CD14-positive monocyte (primary cell): ENCODE results near the gene SOWAHB. TPM values are rescaled to one million over a fixed set of nuclear protein-coding genes. Genes with fewer than 3 reads are reported as not detected.

Source experiments
- DNase-seq, 3 donors: peaks; one replicate each; pipeline ENCODE4 v3.0.0-alpha.2; 2011 to 2022
- H2AFZ ChIP-seq: 2 replicates; pipeline ENCODE4 v1.6.0; 2012; ENCODE audit warnings: mild to moderate bottlenecking, low read depth, low read length, inconsistent platforms; ENCODE audit not compliant: insufficient read depth, poor library complexity, severe bottlenecking
- H3K27ac ChIP-seq, 2 donors: 1 replicate in 1 of 2; 2 replicates in 1 of 2; pipeline ENCODE4 v1.5.1; 2012 to 2013; ENCODE audit warnings: low read length in 2 of 2, control low read depth in 1 of 2, inconsistent platforms in 1 of 2, low read depth in 1 of 2, mild to moderate bottlenecking in 1 of 2
- H3K27me3 ChIP-seq, 2 donors: one replicate each; pipeline versions ENCODE4 v1.6.0 to v1.6.1; 2011 to 2013; ENCODE audit warnings: low read length in 2 of 2; ENCODE audit not compliant: control insufficient read depth in 2 of 2, insufficient read depth in 2 of 2
- H3K36me3 ChIP-seq, 2 donors: replicated peaks in 1 of 2; 1 replicate in 1 of 2; 2 replicates in 1 of 2; pipeline versions ENCODE4 v1.5.1 to v1.6.1; 2012 to 2013; ENCODE audit warnings: low read length in 2 of 2, control low read depth in 1 of 2, inconsistent platforms in 1 of 2, mild to moderate bottlenecking in 1 of 2; ENCODE audit not compliant: insufficient read depth in 2 of 2, control insufficient read depth in 1 of 2
- H3K4me1 ChIP-seq, 2 donors: 1 replicate in 1 of 2; 2 replicates in 1 of 2; pipeline versions ENCODE4 v1.5.1 to v1.6.1; 2012 to 2013; ENCODE audit warnings: low read length in 2 of 2, control low read depth in 1 of 2, inconsistent platforms in 1 of 2, mild to moderate bottlenecking in 1 of 2, moderate library complexity in 1 of 2; ENCODE audit not compliant: insufficient read depth in 2 of 2, control insufficient read depth in 1 of 2
- H3K4me2 ChIP-seq: replicated peaks from 2 replicates; pipeline ENCODE3; 2012; ENCODE audit warnings: low read length, moderate library complexity, mild to moderate bottlenecking; ENCODE audit not compliant: poor library complexity, severe bottlenecking; ENCODE audit errors: extremely low read depth
- H3K4me3 ChIP-seq, 3 experiments: fragments of 200-600 bp in 1 of 3; sonication (generic) in 1 of 3; replicated peaks in 1 of 3; 1 replicate in 2 of 3; 2 replicates in 1 of 3; pipeline ENCODE4 v1.5.1; 2011 to 2013; ENCODE audit warnings: low read length in 3 of 3, mild to moderate bottlenecking in 3 of 3, control low read depth in 2 of 3, low read depth in 2 of 3, inconsistent platforms in 1 of 3, moderate library complexity in 1 of 3
- H3K79me2 ChIP-seq: 2 replicates; pipeline ENCODE4 v1.6.0; 2012; ENCODE audit warnings: mild to moderate bottlenecking, control low read depth, inconsistent platforms, low read length, moderate library complexity; ENCODE audit not compliant: insufficient read depth
- H3K9ac ChIP-seq: 2 replicates; pipeline ENCODE4 v1.6.0; 2017; ENCODE audit warnings: low read length, mild to moderate bottlenecking; ENCODE audit not compliant: insufficient read depth, poor library complexity, severe bottlenecking
- H3K9me3 ChIP-seq, 2 donors: replicated peaks in 1 of 2; 1 replicate in 1 of 2; 2 replicates in 1 of 2; pipeline versions ENCODE4 v1.5.1 to v1.6.1; 2012 to 2013; ENCODE audit warnings: low read length in 2 of 2, control low read depth in 1 of 2; ENCODE audit not compliant: control insufficient read depth in 1 of 2, insufficient read depth in 1 of 2
- H4K20me1 ChIP-seq: 2 replicates; pipeline ENCODE4 v1.6.0; 2012; ENCODE audit warnings: mild to moderate bottlenecking, low read length, control low read depth, moderate library complexity; ENCODE audit not compliant: insufficient read depth
- H3K27ac Mint-ChIP-seq, 7 donors: one replicate each; pipeline ENCODE4 v1.8.0; 2020; ENCODE audit warnings: mild to moderate bottlenecking in 7 of 7, mixed read lengths in 7 of 7, moderate library complexity in 6 of 7, inconsistent platforms in 2 of 7
- H3K27me3 Mint-ChIP-seq, 3 donors: one replicate each; pipeline ENCODE4 v1.8.0; 2021 to 2022; ENCODE audit warnings: low read depth in 3 of 3, mild to moderate bottlenecking in 3 of 3, mixed read lengths in 3 of 3, moderate library complexity in 3 of 3, inconsistent platforms in 1 of 3
- H3K36me3 Mint-ChIP-seq, 2 donors: one replicate each; pipeline ENCODE4 v1.8.0; 2020; ENCODE audit warnings: mixed read lengths in 2 of 2, inconsistent platforms in 1 of 2, mild to moderate bottlenecking in 1 of 2
- H3K4me1 Mint-ChIP-seq: one replicate; pipeline ENCODE4 v1.8.0; 2020; ENCODE audit warnings: mild to moderate bottlenecking, mixed read lengths
- H3K4me3 Mint-ChIP-seq, 2 donors: one replicate each; pipeline ENCODE4 v1.8.0; 2020; ENCODE audit warnings: mild to moderate bottlenecking in 2 of 2, mixed read lengths in 2 of 2, moderate library complexity in 1 of 2
- H3K9me3 Mint-ChIP-seq, 7 donors: one replicate each; pipeline ENCODE4 v1.8.0; 2020 to 2022; ENCODE audit warnings: mixed read lengths in 7 of 7, mild to moderate bottlenecking in 6 of 7, moderate library complexity in 6 of 7, inconsistent platforms in 2 of 7
- CTCF ChIP-seq: fragments of 200-600 bp; IDR thresholded peaks from one replicate; pipeline ENCODE4 v1.8.0; 2022; ENCODE audit warnings: antibody characterized with exemption, mild to moderate bottlenecking
- WGBS: methylation state at CpG from one replicate; pipeline ENCODE4 v1.1.5; 2013; ENCODE audit warnings: missing lambda C conversion rate; ENCODE audit not compliant: insufficient coverage; 5-methylcytosine and 5-hydroxymethylcytosine counted together
- intact Hi-C, 2 donors: fragments of 100-400 bp; cut with micrococcal nuclease; formaldehyde crosslinking; loops; one replicate each; pipeline versions ENCODE4 v1.15.0 to v1.15.1; 2023
- polyA plus RNA-seq, 3 donors: library from polyadenylated mRNA; depleted of rRNA in 1 of 3; unstranded in 2 of 3; stranded (reverse) in 1 of 3; fragments of 300-500 nt in 2 of 3; fragments of >200 nt in 1 of 3; fragmentation: Illumina TruSeq in 2 of 3; gene quantifications; 1 replicate in 2 of 3; 2 replicates in 1 of 3; pipeline ENCODE4 v1.2.3, GENCODE V29; 2012 to 2021

The SOWAHB gene
- polyA plus RNA-seq, 3 donors: not detected

GRCh38 chr4:76947369-76947768 lies 49.4 kb upstream of the SOWAHB start:
- 80% methylated on average over 1 of the region's 2 CpGs for WGBS
- Mint-ChIP-seq H3K9me3 (peaks cover 0 to 4% (median 0%) of the 10 kb centered on the region in 7 donors), H3K36me3 (no peaks in the 10 kb centered on the region), H3K4me1 (peaks cover 21% of the 10 kb centered on the region), H3K27ac (peak overlapping the region in 1 of 7 donors; percentile 20), H3K27me3 (peaks cover 14 to 40% (median 21%) of the 10 kb centered on the region in 3 donors), H3K4me3 (no peak overlapping the region)
- no peak overlapping the region for H3K9ac ChIP-seq
- H3K36me3 ChIP-seq: no peaks in the 10 kb centered on the region
- no peaks in the 10 kb centered on the region for H4K20me1 ChIP-seq
- DNase-seq: no peak
- H3K4me3 ChIP-seq: no peak overlapping the region
- no peaks in the 10 kb centered on the region for H3K79me2 ChIP-seq
- no peaks in the 10 kb centered on the region for H3K9me3 ChIP-seq
- intact Hi-C loops: no loop called here
- no peak overlapping the region for H2AFZ ChIP-seq
- TF ChIP-seq CTCF: no peak
- H3K4me2 ChIP-seq: no peak overlapping the region
- peaks cover 20 to 35% of the 10 kb centered on the region in 2 donors for H3K4me1 ChIP-seq
- H3K27ac ChIP-seq: no peak overlapping the region
- peaks cover 0 to 24% of the 10 kb centered on the region in 2 donors for H3K27me3 ChIP-seq

- H3K4me3 ChIP-seq: no peak overlapping the region
- WGBS: no CpG with 5 or more reads among the region's 1 CpG
- peaks cover 5 to 11% (median 5%) of the 10 kb centered on the region in 3 donors for H3K27me3 Mint-ChIP-seq
Measured at GRCh38 chr4:76943790-76944189, 45.8 kb upstream of the SOWAHB start.

More at GRCh38 chr4:76943790-76944189, 45.8 kb upstream of the SOWAHB start:
- Histone ChIP-seq H3K36me3 (no peaks in the 10 kb centered on the region), H3K4me1 (peaks cover 7 to 9% of the 10 kb centered on the region in 2 donors), H3K4me2 (no peak overlapping the region), H3K9me3 (peaks cover 0 to 4% of the 10 kb centered on the region in 2 donors), H3K27me3 (peaks cover 0 to 7% of the 10 kb centered on the region in 2 donors), H2AFZ (no peak overlapping the region), H4K20me1 (no peaks in the 10 kb centered on the region), H3K9ac (no peak overlapping the region), H3K79me2 (no peaks in the 10 kb centered on the region), H3K27ac (no peak overlapping the region)
- no peaks in the 10 kb centered on the region for H3K36me3 Mint-ChIP-seq
- H3K27ac Mint-ChIP-seq: no peak overlapping the region
- TF ChIP-seq CTCF: no peak
- peaks cover 0 to 10% (median 6%) of the 10 kb centered on the region in 7 donors for H3K9me3 Mint-ChIP-seq
- DNase-seq: no peak
- intact Hi-C loops: no loop called here
- peaks cover 7% of the 10 kb centered on the region for H3K4me1 Mint-ChIP-seq
- no peak overlapping the region for H3K4me3 Mint-ChIP-seq
